ENCODE data around the gene NCMAP.
"Not testable (repeated sequence)": the region's sequence is repeated elsewhere in the genome, so short reads cannot be mapped to it uniquely, and the experiment has no call there.

NCMAP gene, protein sequence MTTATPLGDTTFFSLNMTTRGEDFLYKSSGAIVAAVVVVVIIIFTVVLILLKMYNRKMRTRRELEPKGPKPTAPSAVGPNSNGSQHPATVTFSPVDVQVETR

GRCh38 chr1:24555591-24556413 is at the start of gene NCMAP:
Gene NCMAP, plus strand, starts transcription at chr1:24556087. Its CDS starts 39,344 bp downstream, at chr1:24595431.
- no peak for DNase-seq (ENCODE audit: low spot score)

DNA sequence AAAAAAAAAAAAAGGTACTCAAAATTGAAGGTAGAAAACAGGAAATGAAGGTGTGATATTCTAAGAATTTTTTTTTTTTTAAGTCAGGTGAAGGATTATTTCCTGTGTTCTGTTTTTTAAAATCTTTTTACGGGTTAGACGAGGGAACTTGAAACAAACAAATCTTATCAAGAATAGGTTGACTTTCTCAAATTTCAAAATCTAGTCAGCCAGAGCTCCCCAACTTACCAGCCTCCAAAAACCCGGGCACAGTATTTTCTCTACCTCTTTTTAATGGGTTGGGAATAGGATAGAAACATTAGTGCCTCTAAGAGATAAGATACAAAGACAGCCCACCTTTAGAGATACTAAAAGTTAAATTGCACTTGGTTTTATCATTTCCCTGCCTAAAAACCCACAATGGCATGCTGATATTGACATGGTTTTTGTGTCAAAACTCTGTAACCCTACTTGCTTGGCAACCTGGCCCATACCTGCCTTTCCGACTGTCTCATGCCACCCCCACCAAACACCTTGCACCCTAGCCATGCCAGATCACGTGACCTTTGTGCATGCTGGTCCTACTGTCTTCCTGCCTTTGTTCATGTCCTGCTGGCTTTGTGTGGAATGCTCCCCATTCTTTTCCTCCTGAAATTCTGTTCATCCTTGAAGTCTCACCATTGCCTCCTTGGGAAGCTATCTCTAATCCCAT is 49.1 kb upstream of the NCMAP start:
- DNase-seq (ENCODE audit: low spot score): no peak

- DNase-seq (ENCODE audit: low spot score): no peak
Observed at GRCh38 chr1:24507405-24507804, 48.5 kb upstream of the NCMAP start.

- DNase-seq (ENCODE audit: low spot score): no peak
Observed at GRCh38 chr1:24508911-24509310, 47.0 kb upstream of the NCMAP start.

- no peak for DNase-seq (ENCODE audit: low spot score)
Observed at GRCh38 chr1:24513706-24514105, 42.2 kb upstream of the NCMAP start.

DNA sequence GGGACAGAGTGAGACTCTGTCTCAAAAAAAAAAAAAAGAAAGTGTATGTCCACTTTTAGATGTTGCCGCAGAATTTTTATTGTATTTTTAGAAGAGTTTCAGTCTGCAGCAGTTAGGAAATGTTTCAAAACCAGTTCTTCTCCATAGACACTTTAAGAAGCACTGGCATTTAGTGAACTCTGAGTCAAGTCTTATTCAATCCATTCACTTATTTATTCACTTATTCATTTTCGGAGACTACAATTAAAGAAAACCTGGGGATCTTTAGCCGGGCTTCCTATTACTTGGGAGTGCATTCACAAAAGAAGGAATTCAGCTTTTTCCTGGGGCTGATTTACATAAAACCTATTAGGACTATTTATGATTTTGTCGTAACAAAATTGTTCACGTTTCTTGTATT is 40.9 kb upstream of the NCMAP start:
- DNase-seq (ENCODE audit: low spot score): no peak

DNA sequence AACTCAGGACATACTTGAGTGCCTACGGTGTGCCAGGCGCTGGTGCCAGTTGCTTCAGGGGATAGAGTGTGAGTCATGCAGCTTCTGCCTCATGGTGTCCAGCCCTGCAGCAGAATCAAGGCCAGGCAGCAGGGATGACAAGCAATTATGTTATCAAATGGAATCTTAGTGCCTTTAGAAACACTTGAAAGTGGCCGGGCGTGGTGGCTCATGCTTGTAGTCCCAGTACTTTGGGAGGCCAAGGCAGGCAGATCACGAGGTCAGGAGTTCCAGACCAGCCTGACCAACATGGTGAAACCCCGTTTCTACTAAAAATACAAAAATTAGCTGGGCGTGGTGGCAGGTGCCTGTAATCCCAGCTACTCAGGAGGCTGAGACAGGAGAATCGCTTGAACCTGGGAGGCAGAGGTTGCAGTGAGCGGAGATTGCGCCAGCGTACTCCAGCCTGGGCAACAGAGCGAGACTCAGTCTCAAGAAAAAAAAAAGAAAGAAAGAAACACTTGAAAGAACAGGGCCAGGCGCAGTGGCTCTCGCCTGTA is 40.1 kb upstream of the NCMAP start:
- DNase-seq (ENCODE audit: low spot score): not testable (repeated sequence)

- no peak for DNase-seq (ENCODE audit: low spot score)
Observed at GRCh38 chr1:24516506-24516905, 39.4 kb upstream of the NCMAP start.

DNA sequence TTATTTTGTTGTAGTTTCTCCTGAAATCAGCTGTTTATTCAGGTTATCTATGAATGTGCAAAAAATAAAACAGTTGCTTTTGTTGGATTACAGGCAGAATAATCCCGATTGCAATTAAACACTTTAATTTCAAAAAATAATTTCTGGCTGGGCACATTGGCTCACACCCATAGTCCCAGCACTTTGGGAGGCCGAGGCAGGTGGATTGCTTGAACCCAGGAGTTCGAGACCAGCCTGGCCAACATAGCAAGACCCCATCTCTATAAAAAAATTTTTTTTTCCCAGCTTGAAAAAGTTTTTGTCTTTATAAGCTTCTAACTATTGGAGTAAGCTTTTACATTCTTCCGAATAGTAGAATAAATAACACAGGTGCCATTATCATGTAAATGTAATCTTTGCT is 38.0 kb upstream of the NCMAP start:
- no peak for DNase-seq (ENCODE audit: low spot score)

- DNase-seq (ENCODE audit: low spot score): not testable (repeated sequence)
Observed at GRCh38 chr1:24520282-24520681, 35.6 kb upstream of the NCMAP start.

GRCh38 chr1:24525606-24526005 is 30.3 kb upstream of the NCMAP start:
- no peak for DNase-seq (ENCODE audit: low spot score)

- DNase-seq (ENCODE audit: low spot score): no peak
Observed at GRCh38 chr1:24526045-24526444, 29.8 kb upstream of the NCMAP start.

DNA sequence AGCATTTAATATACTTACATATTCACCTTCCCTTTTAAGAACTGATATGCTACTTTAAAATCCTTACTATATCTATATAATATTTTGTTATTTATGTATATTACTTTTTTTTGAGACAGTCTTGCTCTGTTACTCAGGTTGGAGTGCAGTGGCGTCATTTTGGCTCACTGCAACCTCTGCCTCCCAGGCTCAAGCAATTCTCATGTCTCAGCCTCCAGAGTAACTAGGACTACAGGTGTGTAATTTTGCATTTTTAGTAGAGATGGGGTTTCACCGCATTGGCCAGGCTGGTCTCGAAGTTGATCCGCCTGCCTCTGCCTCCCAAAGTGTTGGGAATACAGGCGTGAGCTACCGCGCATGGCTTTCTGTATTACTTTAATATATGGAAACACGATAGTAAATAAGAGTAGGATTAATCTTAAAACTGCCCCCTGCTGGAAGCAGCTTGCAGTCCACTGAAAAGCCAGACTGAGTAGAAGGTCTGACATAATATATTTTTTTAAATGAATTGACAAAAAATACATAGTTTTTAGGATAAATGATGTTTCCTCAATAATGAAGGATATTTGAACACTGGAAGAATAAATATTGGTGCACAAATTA is 28.8 kb upstream of the NCMAP start:
- DNase-seq (ENCODE audit: low spot score): peak; percentile 50

DNA sequence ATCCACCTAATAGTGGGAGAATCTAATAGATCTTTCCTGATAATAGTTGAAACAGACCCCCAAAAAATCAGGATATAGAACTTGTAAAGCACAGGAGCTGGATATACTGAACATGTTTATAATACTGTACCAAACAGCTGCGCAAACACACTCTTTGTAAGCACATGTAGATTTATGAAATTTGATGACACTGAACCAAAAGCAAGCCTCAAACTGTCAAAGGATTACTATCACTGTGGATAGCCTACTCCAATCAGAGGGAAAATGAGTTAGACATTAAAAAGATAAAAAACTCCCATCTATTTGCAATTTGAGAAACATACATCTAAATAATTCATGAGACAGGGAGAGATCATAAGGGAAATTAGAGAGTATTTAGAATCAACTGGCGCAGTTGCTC is 27.1 kb upstream of the NCMAP start:
- no peak for DNase-seq (ENCODE audit: low spot score)

- DNase-seq (ENCODE audit: low spot score): not testable (repeated sequence)
Observed at GRCh38 chr1:24529292-24529691, 26.6 kb upstream of the NCMAP start.

DNA sequence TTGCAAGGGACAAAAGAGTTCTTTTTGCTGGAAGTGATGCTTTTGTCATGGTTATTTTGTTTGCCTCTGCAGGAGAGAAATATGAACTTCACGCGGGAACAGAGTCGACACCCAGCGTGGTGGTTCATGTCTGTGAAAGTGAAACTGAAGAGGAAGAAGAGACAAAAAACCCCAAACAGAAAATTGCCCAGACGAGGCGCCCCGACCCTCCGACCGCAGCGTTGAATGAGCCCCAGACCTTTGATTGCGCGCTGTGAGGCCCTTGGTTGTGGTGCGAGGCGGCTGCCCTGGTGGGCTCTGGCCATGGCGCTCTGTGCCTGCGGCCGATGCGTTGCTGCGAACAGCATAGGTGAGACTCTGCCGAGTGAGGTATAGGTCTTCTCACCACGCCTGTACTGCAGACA is 20.9 kb upstream of the NCMAP start:
- DNase-seq (ENCODE audit: low spot score): peak; percentile 76

- no peak for DNase-seq (ENCODE audit: low spot score)
Observed at GRCh38 chr1:24535778-24536177, 20.1 kb upstream of the NCMAP start.

- DNase-seq (ENCODE audit: low spot score): peak; percentile 78
Observed at GRCh38 chr1:24536391-24536840, 19.5 kb upstream of the NCMAP start.

DNA sequence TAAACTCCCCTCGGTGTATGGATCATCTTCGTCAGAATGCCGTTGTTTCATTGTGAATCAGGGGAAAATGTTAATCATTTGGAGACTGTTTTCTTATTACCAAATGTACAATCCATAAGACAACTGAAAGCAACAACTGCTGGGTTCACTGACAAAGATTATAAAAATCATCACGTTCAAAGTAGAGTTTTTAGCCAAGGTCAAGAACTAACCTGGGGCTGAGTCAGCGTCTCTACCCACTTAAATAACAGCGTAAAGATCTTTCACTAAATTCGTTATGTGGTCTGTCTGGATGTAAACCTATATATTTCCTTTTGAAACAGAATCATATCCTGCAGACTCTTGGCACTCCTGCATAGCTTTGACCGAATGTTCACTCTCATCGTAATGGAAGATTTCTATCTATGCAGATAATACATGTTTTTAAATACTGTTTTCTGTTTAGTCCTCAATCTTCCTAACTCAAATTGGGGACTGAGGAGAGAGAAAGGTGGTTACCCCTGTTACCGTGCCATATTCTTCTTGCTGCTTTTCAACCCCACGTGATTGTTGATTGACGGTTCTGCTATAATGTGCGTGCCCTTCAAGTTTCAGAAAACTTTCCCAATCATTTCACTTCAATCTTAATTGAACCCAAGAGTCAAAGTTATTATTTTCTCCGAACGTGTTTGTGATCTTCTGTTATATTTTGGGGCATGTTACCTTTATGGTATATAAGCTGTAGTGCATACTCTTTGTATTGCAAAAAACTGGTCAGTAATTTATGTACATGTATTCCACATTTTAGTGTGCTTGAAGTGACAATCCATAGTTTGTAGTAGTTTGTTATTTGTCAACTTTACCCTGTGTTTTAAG is 15.6 kb upstream of the NCMAP start:
- DNase-seq (ENCODE audit: low spot score): no peak

- DNase-seq (ENCODE audit: low spot score): no peak
Observed at GRCh38 chr1:24540906-24541710, 14.8 kb upstream of the NCMAP start.
